Anterior cingulate cortex (tissue), 58 donors: ENCODE results near the gene DCUN1D1.
"Not testable (repeated sequence)": the region's sequence is repeated elsewhere in the genome, so short reads cannot be mapped to it uniquely, and the experiment has no call there.

Experiments used
- DNase-seq, 58 donors: peaks; one replicate each; lab custom pipeline; 2025; lab: John Stamatoyannopoulos, UW

Gene DCUN1D1

GRCh38 chr3:182980204-182981037, at the start of gene DCUN1D1:
Gene DCUN1D1, minus strand, starts transcription at chr3:182980538. Its CDS starts 49 bp downstream, at chr3:182980489.
- peak in 57 of 58 donors; percentile 26 to 91 (median 80) for DNase-seq

DNA sequence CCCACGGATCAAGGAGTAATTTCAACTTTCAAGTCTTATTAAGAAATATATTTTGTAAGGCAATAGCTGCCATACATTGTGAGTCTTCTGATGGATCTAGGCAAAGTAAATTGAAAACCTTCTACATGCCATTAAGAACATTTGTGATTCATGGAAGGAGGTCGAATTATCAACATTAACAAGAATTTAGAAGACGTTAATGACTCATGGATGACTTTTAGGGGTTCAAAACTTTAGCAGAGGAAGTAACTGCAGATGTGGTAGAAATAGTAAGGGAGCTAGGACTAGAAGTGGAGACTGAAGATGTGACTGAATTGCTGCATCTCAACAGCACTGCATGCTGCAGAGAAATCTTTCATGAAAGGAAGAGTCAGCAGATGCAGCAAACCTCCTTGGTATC, 48.1 kb upstream of the DCUN1D1 start:
- no peak for DNase-seq

GRCh38 chr3:183027276-183027675, 46.9 kb upstream of the DCUN1D1 start:
- DNase-seq = no peak

GRCh38 chr3:183022936-183023516, 42.7 kb upstream of the DCUN1D1 start:
- DNase-seq = no peak

- no peak for DNase-seq
Measured at GRCh38 chr3:183018421-183019192, 38.3 kb upstream of the DCUN1D1 start.

- no peak for DNase-seq
Measured at GRCh38 chr3:183015185-183015584, 34.8 kb upstream of the DCUN1D1 start.

GRCh38 chr3:183013856-183014255, 33.5 kb upstream of the DCUN1D1 start:
- DNase-seq = no peak

DNA sequence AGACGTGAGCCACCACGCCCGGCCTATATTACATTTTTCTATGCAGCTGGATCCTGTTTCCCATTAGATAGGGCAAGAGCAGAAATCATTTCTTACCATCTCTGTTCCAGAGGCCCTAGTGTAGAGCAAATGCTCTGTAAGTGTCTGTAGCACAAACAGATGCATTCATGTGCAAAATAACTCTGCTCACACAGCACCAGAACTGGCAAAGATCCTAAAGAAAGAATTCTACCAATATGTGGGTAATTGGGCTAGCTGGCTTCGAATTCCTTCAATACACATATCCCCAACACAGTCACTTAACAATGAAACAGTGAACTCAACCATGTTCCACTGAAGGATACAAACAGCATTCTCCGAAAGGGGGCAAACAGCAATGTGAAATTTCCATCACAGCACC, 32.7 kb upstream of the DCUN1D1 start:
- no peak for DNase-seq

DNA sequence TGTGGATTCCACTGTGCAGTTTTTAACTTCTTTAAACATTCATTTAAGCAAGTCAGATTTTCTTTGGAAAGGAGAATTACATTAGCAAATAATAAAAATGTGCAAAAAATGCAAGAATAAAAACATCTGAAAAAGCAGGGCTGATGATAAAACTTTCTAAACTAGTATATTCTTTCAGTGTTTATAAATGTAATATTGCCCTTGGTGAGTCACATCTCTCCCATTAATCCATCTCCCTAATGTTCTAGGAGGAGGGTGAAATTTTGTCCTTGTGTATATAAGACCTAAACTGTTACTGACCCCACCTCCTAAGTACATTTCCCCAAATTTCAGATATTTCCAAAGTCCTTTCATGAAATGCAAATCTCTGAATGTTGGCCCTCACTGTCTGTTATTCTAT, 28.5 kb upstream of the DCUN1D1 start:
- no peak for DNase-seq

DNA sequence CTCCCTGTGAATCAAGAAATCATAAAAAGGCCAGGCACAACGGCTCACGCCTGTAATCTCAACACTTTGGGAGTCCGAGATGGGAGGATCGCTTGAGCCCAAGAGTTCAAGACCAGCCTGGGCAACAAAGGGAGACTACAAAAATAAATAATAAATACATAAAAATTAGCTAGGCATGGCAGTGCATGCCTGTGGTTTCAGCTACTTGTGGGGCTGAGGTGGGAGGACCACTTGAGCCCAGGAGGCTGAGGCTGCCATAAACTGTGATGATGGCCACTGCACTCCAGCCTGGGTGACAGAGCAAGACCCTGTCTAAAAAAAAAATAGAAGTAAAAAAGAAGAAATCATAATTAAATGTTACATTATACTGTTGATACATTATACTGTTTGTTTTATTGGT, 28.0 kb upstream of the DCUN1D1 start:
- DNase-seq = no peak

DNA sequence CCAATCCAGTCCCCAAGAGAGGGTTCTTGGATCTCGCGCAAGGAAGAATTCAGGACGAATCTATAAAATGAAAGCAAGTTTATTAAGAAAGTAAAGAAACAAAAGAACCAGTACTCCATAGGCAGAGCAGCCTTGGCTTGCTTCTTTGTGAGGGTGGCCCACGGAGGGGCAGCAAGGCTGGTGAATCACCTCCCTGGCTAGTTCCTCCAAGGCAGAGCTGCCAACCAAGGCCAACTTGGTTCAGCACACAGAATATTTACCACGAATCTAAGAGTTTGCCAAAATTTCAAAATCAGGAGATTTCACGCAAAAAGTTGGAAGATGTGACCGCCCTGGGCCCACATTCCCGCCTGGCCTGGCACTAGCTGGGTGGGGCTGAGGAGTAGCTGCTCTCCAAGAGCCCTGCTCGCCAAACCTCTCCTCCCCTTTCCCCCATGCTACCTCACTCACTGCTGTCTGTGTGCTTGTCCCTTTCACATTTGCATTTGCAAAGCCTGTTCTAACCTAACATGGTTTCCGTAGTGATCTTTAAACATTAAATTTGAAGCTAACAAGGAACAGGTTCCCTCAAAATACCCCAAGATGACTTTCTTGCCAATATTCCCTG, 26.2 kb upstream of the DCUN1D1 start:
- peak in 1 of 58 donors; percentile 2 for DNase-seq

DNA sequence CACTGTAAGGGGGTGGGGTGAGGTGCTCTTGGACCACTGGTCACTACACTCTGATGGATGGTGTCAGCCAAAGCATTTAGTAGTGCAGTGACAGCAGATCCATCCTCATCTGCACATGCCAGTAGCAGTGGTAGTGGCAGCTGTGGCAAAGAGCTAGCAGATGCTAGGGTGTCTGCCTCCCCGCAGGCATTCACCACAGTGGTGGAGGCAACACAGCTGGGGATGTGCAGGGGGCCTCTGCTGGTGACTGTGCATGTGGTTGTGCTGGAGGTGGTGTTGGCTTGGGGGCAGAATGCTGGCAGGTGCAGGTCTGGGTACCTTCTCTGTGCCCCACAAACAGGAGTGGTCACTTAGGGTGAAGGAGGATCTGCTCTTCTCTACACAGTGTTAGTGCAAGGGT, 19.4 kb upstream of the DCUN1D1 start:
- no peak for DNase-seq

DNA sequence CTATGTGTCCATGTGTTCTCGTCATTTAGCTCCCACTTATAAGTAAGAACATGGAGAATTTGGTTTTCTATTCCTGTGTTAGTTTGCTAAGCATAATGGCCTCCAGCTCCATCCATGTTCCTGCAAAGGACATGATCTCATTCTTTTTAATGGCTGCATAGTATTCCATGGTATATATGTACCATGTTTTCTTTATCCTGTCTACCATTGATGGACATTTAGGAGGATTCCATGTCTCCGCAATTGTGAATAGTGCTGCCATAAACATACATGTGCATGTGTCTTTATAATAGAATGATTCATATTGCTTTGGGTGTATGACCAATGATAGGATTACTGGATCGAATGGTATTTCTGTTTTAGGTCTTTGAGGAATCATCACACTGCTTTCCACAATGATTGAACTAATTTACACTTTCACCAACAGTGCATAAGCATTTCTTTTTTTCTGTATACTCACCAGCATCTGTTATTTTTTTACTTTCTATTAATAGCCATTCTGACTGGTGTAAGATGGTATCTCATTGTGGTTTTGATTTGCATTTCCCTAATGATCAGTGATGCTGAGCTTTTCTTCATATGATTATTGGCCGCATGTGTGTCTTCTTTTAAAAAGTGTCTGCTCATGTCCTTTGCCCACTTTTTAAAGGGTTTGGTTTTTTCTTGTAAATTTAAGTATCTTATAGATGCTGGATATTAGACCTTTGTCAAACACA, 13.3 kb upstream of the DCUN1D1 start:
- DNase-seq = not testable (repeated sequence)

DNA sequence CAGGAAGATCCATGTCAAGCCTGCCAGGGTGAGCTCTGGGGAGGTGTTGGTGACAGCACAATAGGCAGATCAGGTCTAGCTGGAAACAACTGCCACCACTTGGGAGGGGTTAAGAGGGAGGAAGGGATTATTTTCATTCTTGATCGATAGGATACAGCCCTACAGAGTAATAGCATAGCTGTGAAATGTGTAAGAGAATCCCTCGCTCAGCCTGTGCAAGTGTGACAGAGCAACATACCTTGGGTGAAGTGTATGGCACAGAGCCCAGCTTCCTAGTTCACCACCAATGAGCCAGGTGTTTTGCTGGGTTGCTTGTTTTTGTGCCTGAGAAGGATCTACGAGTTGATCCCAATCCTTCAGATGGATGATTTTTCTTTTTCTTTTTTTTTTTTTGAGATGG, 9.2 kb upstream of the DCUN1D1 start:
- no peak for DNase-seq

DNA sequence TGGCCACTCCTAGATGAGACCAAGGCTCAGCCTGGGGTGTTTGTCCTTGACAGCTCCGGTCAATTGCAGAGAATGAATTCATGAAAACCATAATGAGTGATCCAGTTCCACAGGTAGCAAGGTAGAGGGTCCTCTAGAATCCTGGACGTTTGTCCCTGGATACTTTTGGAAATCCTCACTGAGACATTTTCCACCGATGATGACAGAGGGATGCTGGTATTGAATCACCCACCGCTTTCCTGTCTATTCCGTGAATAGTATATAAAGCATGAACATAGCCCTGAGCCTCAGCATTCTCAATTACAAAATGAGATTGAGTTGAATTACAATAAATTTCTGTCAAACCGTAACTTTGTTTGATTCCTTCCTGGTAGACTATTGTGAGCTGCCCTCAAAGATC, 5.7 kb upstream of the DCUN1D1 start:
- DNase-seq = no peak

- no peak for DNase-seq
Measured at GRCh38 chr3:182983876-182984275, 3.5 kb upstream of the DCUN1D1 start.

DNA sequence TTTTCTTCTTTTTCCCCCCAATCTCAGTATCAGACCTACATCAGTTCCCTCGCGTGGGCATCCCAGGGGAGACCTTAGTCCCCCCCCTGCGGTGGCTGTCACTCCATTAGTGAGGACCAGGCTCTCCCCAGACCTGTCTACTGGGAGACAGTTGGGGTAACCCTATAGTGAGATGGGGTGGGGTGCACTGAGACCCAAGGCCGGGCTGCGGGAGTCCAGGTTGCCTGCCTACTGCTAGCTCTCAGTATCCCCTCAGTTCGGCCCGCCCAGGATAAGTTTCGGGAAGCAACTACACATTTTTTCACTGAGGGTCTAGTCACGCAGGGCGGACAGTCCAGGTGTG, 671 bp upstream of the DCUN1D1 start:
- DNase-seq = peak in 9 of 58 donors; percentile 9 to 52 (median 33)

DNA sequence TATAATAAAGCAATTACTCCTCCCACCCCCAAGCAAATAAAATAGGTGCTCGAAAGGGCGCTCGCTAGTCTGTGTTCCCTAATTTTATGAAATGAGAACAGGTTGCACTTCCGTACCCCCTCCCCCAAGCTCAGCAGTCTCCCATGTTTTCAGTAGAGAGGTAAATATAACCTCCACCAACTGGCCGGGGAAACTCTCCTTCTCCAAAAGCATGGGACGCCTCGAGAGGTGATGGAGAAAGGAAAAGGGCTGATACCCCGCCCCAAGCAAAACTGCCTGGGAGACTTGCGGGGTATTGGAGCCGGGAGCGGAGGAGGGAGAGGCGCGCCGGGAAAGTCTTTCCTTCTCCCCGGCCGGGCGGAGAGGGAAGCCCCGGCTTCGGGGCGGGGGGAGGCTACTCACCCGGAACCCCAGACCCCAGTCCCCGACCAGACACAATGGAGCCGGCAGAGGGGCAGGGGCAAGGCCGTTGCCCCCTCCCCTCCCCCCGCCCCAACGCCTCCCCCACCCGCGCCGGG, 605 bp downstream of the DCUN1D1 start:
- peak in 28 of 58 donors; percentile 13 to 62 (median 40) for DNase-seq

GRCh38 chr3:182979103-182979673, 1.1 kb downstream of the DCUN1D1 start:
- DNase-seq = peak in 2 of 58 donors; percentile 2 to 16

GRCh38 chr3:182978387-182978786, 2.0 kb downstream of the DCUN1D1 start:
- no peak for DNase-seq
